NCI-H2107 (cell line): ENCODE data around the gene LPP.

ENCODE experiments used
- DNase-seq: peaks from one replicate; lab custom pipeline; 2025; lab: John Stamatoyannopoulos, UW

LPP gene

GRCh38 chr3:188918093-188918492, 764.1 kb downstream of the LPP start:
- no peak for DNase-seq

- no peak for DNase-seq
Observed at GRCh38 chr3:188923671-188924070, 769.7 kb downstream of the LPP start.

- no peak for DNase-seq
Observed at GRCh38 chr3:188925376-188925775, 771.4 kb downstream of the LPP start.

GRCh38 chr3:188926111-188926510, 772.2 kb downstream of the LPP start:
- DNase-seq = no peak

GRCh38 chr3:188926741-188927511, 773.0 kb downstream of the LPP start:
- DNase-seq = no peak

- DNase-seq = no peak
Observed at GRCh38 chr3:188927971-188928370, 774.0 kb downstream of the LPP start.

- DNase-seq = no peak
Observed at GRCh38 chr3:188929137-188929536, 775.2 kb downstream of the LPP start.

- no peak for DNase-seq
Observed at GRCh38 chr3:188931036-188931435, 777.1 kb downstream of the LPP start.

- no peak for DNase-seq
Observed at GRCh38 chr3:188931531-188931930, 777.6 kb downstream of the LPP start.

GRCh38 chr3:188934989-188935388, 781.0 kb downstream of the LPP start:
- no peak for DNase-seq

- DNase-seq = no peak
Observed at GRCh38 chr3:188936597-188937107, 782.7 kb downstream of the LPP start.

GRCh38 chr3:188937389-188937788, 783.4 kb downstream of the LPP start:
- DNase-seq = no peak

GRCh38 chr3:188938999-188939398, 785.0 kb downstream of the LPP start:
- no peak for DNase-seq

GRCh38 chr3:188939814-188940572, 786.0 kb downstream of the LPP start:
- DNase-seq = no peak
